Measurements from ENCODE around the gene P4HTM.
A peak's percentile ranks its signal among the peaks of the same experiment; 100 is the strongest.

The P4HTM gene

GRCh38 chr3:49021813-49022687 lies 32.0 kb downstream of the P4HTM start, which contains the start of gene NDUFAF3:
NDUFAF3 (plus strand) TSS chr3:49022121; CDS start chr3:49022145, 24 bp downstream.
- Histone ChIP-seq H3K36me3 (ENCODE audit: insufficient read depth) (no peaks in the 10 kb centered on the region), H3K27me3 (ENCODE audit: insufficient read depth, low read depth) (no peaks in the 10 kb centered on the region), H3K4me2 (peak within 1 kb of the TSS; percentile 93), H3K27ac (peak within 1 kb of the TSS; percentile 94), H3K79me2 (ENCODE audit: insufficient read depth, low read depth) (peaks cover 33% of the 10 kb centered on the region; the same call in 1 of the 2 replicates), H4K20me1 (ENCODE audit: insufficient read depth) (no peaks in the 10 kb centered on the region), H3K4me3 (IDR thresholded peaks at IDR 0.05; ENCODE audit: insufficient read depth, low read depth, low read length) (peak within 1 kb of the TSS; percentile 76), H3K9ac (peak within 1 kb of the TSS; percentile 93), H3K4me1 (ENCODE audit: low read depth, poor library complexity, severe bottlenecking) (peaks cover 21% of the 10 kb centered on the region), H2AFZ (ENCODE audit: low read depth) (peak within 1 kb of the TSS; percentile 22; the same call in 1 of the 2 replicates)
- peak; percentile 67 for TF ChIP-seq CTCF (conservative IDR thresholded peaks at IDR 0.05; ENCODE audit: low read depth, low read length)

- H3K4me2 ChIP-seq, result peak overlapping the region; percentile 93
- no peak overlapping the region for H2AFZ ChIP-seq (ENCODE audit: low read depth)
- peak overlapping the region; percentile 93 for H3K9ac ChIP-seq
- H3K27ac ChIP-seq, result peak overlapping the region; percentile 94
- H3K79me2 ChIP-seq (ENCODE audit: insufficient read depth, low read depth), result peaks cover 39% of the 10 kb centered on the region; the same call in 1 of the 2 replicates
- no peaks in the 10 kb centered on the region for H4K20me1 ChIP-seq (ENCODE audit: insufficient read depth)
- H3K4me1 ChIP-seq (ENCODE audit: low read depth, poor library complexity, severe bottlenecking), result peaks cover 17% of the 10 kb centered on the region
- H3K27me3 ChIP-seq (ENCODE audit: insufficient read depth, low read depth), result no peaks in the 10 kb centered on the region
- peak overlapping the region; percentile 76 for H3K4me3 ChIP-seq (IDR thresholded peaks at IDR 0.05; ENCODE audit: insufficient read depth, low read depth, low read length)
- no peak; the same call in 1 of the 2 replicates for TF ChIP-seq CTCF (conservative IDR thresholded peaks at IDR 0.05; ENCODE audit: low read depth, low read length)
- H3K36me3 ChIP-seq (ENCODE audit: insufficient read depth), result no peaks in the 10 kb centered on the region
Observed at GRCh38 chr3:49022688-49023171, 32.7 kb downstream of the P4HTM start.

- H3K27ac ChIP-seq, result no peak overlapping the region
- peaks cover 50% of the 10 kb centered on the region; the same call in 1 of the 2 replicates for H3K79me2 ChIP-seq (ENCODE audit: insufficient read depth, low read depth)
- H3K4me1 ChIP-seq (ENCODE audit: low read depth, poor library complexity, severe bottlenecking), result peaks cover 26% of the 10 kb centered on the region
- H2AFZ ChIP-seq (ENCODE audit: low read depth), result no peak overlapping the region
- H4K20me1 ChIP-seq (ENCODE audit: insufficient read depth), result no peaks in the 10 kb centered on the region
- H3K36me3 ChIP-seq (ENCODE audit: insufficient read depth), result no peaks in the 10 kb centered on the region
- no peak overlapping the region for H3K9ac ChIP-seq
- no peak for TF ChIP-seq CTCF (conservative IDR thresholded peaks at IDR 0.05; ENCODE audit: low read depth, low read length)
- no peak overlapping the region for H3K4me3 ChIP-seq (IDR thresholded peaks at IDR 0.05; ENCODE audit: insufficient read depth, low read depth, low read length)
- no peak overlapping the region for H3K4me2 ChIP-seq
- H3K27me3 ChIP-seq (ENCODE audit: insufficient read depth, low read depth), result no peaks in the 10 kb centered on the region
Observed at GRCh38 chr3:49023775-49024174, 33.7 kb downstream of the P4HTM start.

GRCh38 chr3:49024449-49024848 lies 34.4 kb downstream of the P4HTM start:
- Histone ChIP-seq H3K36me3 (ENCODE audit: insufficient read depth) (no peaks in the 10 kb centered on the region), H3K4me1 (ENCODE audit: low read depth, poor library complexity, severe bottlenecking) (peaks cover 22% of the 10 kb centered on the region)
- TF ChIP-seq CTCF (conservative IDR thresholded peaks at IDR 0.05; ENCODE audit: low read depth, low read length), result no peak

More at GRCh38 chr3:49024449-49024848, 34.4 kb downstream of the P4HTM start:
- Histone ChIP-seq H3K4me2 (no peak overlapping the region), H4K20me1 (ENCODE audit: insufficient read depth) (no peaks in the 10 kb centered on the region), H3K9ac (no peak overlapping the region), H3K27ac (no peak overlapping the region), H2AFZ (ENCODE audit: low read depth) (no peak overlapping the region), H3K27me3 (ENCODE audit: insufficient read depth, low read depth) (no peaks in the 10 kb centered on the region), H3K4me3 (IDR thresholded peaks at IDR 0.05; ENCODE audit: insufficient read depth, low read depth, low read length) (no peak overlapping the region), H3K79me2 (ENCODE audit: insufficient read depth, low read depth) (peaks cover 50% of the 10 kb centered on the region; the same call in 1 of the 2 replicates)
